DOHH2 (cell line): Measurements from ENCODE around the gene SF1.
A peak's percentile ranks its signal among the peaks of the same experiment; 100 is the strongest.

ENCODE experiments used
- H3F3A ChIP-seq: fragments of 200-600 bp; sonication (generic), shearing (Covaris generic); 2 replicates; pipeline ENCODE4 v1.6.0; 2016; ENCODE audit warnings: antibody characterized with exemption, mild to moderate bottlenecking; ENCODE audit not compliant: control insufficient read depth, insufficient read depth
- H3K27ac ChIP-seq: fragments of 200-600 bp; sonication (generic); 2 replicates; pipeline ENCODE4 v1.5.1; 2014; ENCODE audit warnings: low read depth, mild to moderate bottlenecking, low read length, moderate library complexity
- H3K27me3 ChIP-seq: fragments of 200-600 bp; sonication (generic); 2 replicates; pipeline ENCODE4 v1.6.1; 2014; ENCODE audit warnings: mild to moderate bottlenecking, low read length, mixed read lengths; ENCODE audit not compliant: control insufficient read depth
- H3K36me3 ChIP-seq: fragments of 200-600 bp; sonication (generic); 2 replicates; pipeline ENCODE4 v1.6.1; 2014; ENCODE audit warnings: mild to moderate bottlenecking, low read length, moderate library complexity, mixed read lengths; ENCODE audit not compliant: control insufficient read depth
- H3K4me1 ChIP-seq: fragments of 200-600 bp; sonication (generic); 2 replicates; pipeline ENCODE4 v1.6.1; 2014; ENCODE audit warnings: mild to moderate bottlenecking, low read length, mixed read lengths; ENCODE audit not compliant: control insufficient read depth
- H3K4me2 ChIP-seq: fragments of 200-600 bp; sonication (generic); 2 replicates; pipeline ENCODE4 v1.6.0; 2014; ENCODE audit warnings: mild to moderate bottlenecking, low read length, moderate library complexity
- H3K4me3 ChIP-seq: fragments of 200-600 bp; sonication (generic); 2 replicates; pipeline ENCODE4 v1.5.1; 2014; ENCODE audit warnings: mild to moderate bottlenecking, low read length, mixed read lengths
- H3K79me2 ChIP-seq: fragments of 200-600 bp; sonication (generic); 2 replicates; pipeline ENCODE4 v1.6.1; 2014; ENCODE audit warnings: mild to moderate bottlenecking, low read length, mixed read lengths; ENCODE audit not compliant: control insufficient read depth
- H3K9me2 ChIP-seq: fragments of 200-600 bp; sonication (generic); replicated peaks from 2 replicates; pipeline ENCODE4 v1.6.1; 2014; ENCODE audit warnings: mild to moderate bottlenecking, low read length, mixed read lengths; ENCODE audit not compliant: control insufficient read depth
- H3K9me3 ChIP-seq: fragments of 200-600 bp; sonication (generic); 2 replicates; pipeline ENCODE4 v1.6.1; 2014; ENCODE audit warnings: antibody characterized with exemption, low read length, mixed read lengths; ENCODE audit not compliant: control insufficient read depth, insufficient read depth
- H4K20me1 ChIP-seq: fragments of 200-600 bp; sonication (generic); 2 replicates; pipeline ENCODE4 v1.6.0; 2014; ENCODE audit warnings: low read depth, mild to moderate bottlenecking, antibody characterized with exemption, low read length, moderate library complexity; ENCODE audit not compliant: control insufficient read depth, insufficient read depth
- CTCF ChIP-seq: fragments of 200-600 bp; sonication (generic); IDR thresholded peaks from one replicate; pipeline ENCODE4 v1.5.1; 2014; ENCODE audit warnings: antibody characterized with exemption, mild to moderate bottlenecking, low read depth, low read length; ENCODE audit not compliant: poor library complexity, severe bottlenecking
- EZH2phosphoT487 ChIP-seq: fragments of 200-600 bp; sonication (generic); IDR thresholded peaks from 2 replicates; pipeline ENCODE4 v1.6.1; 2017; ENCODE audit warnings: borderline replicate concordance, mild to moderate bottlenecking, antibody characterized with exemption, low read length, moderate library complexity, mixed read lengths

SF1 gene

DNA sequence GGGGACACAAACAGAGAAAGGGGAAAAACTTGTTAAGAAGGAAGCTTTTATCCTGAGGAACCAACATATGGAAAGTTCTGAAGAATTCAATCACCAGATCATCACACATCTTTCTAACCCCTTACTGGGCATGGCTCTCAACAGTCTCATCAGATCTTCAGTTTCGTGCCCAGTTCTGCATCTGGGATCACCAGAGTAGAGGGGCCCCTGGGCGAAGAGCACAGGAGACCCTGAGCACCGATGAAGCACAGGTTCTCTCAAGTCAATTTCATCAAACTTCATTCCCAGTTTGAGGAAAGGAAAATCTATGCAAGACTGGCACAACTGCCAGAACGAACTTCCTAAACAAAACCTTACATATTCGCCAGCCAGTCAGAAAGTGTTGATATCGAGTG lies 10.0 kb downstream of the SF1 start:
- Histone ChIP-seq H3K9me3 (no peaks in the 10 kb centered on the region), H3F3A (peaks cover 80% of the 10 kb centered on the region), H3K79me2 (peaks cover 70% of the 10 kb centered on the region), H3K4me2 (no peak overlapping the region), H3K9me2 (no peaks in the 10 kb centered on the region), H3K4me1 (peaks cover 77% of the 10 kb centered on the region), H3K36me3 (peaks cover 99% of the 10 kb centered on the region), H3K27ac (0 out of 2 replicates have a peak overlapping the region, but pooled peaks have one; percentile 5), H4K20me1 (peaks cover 55% of the 10 kb centered on the region), H3K4me3 (no peak overlapping the region), H3K27me3 (no peaks in the 10 kb centered on the region)
- TF ChIP-seq EZH2phosphoT487 = no peak
- TF ChIP-seq CTCF = no peak

GRCh38 chr11:64767344-64768299 lies 10.7 kb downstream of the SF1 start:
- H3K4me3 ChIP-seq = no peak overlapping the region
- TF ChIP-seq EZH2phosphoT487 = no peak
- TF ChIP-seq CTCF = peak; percentile 97
- no peaks in the 10 kb centered on the region for H3K27me3 ChIP-seq
- H3K79me2 ChIP-seq = peaks cover 63% of the 10 kb centered on the region
- peaks cover 55% of the 10 kb centered on the region for H4K20me1 ChIP-seq
- no peaks in the 10 kb centered on the region for H3K9me2 ChIP-seq
- H3K36me3 ChIP-seq = peaks cover 99% of the 10 kb centered on the region
- peaks cover 77% of the 10 kb centered on the region for H3K4me1 ChIP-seq
- no peaks in the 10 kb centered on the region for H3K9me3 ChIP-seq
- H3K27ac ChIP-seq = 0 out of 2 replicates have a peak overlapping the region, but pooled peaks have one; percentile 5
- peaks cover 80% of the 10 kb centered on the region for H3F3A ChIP-seq
- H3K4me2 ChIP-seq = no peak overlapping the region

- peaks cover 77% of the 10 kb centered on the region for H3K4me1 ChIP-seq
- no peak overlapping the region for H3K4me3 ChIP-seq
- H3K9me2 ChIP-seq = no peaks in the 10 kb centered on the region
- no peak overlapping the region for H3K4me2 ChIP-seq
- peaks cover 55% of the 10 kb centered on the region for H3K79me2 ChIP-seq
- H3K27ac ChIP-seq = no peak overlapping the region
- TF ChIP-seq CTCF (no peak), EZH2phosphoT487 (no peak)
- H3F3A ChIP-seq = peaks cover 78% of the 10 kb centered on the region
- peaks cover 58% of the 10 kb centered on the region for H4K20me1 ChIP-seq
- H3K27me3 ChIP-seq = no peaks in the 10 kb centered on the region
- H3K36me3 ChIP-seq = peaks cover 97% of the 10 kb centered on the region
- H3K9me3 ChIP-seq = no peaks in the 10 kb centered on the region
Observed at GRCh38 chr11:64766881-64767280, 11.5 kb downstream of the SF1 start.
